NCI-H1417 treated with DMSO at 0.1 percent for 48 hours (cell line): ENCODE data around the gene SIRT2.
A peak's percentile ranks its signal among the peaks of the same experiment; 100 is the strongest.
"Not testable (repeated sequence)": the region's sequence is repeated elsewhere in the genome, so short reads cannot be mapped to it uniquely, and the experiment has no call there.

Experiments
- DNase-seq: peaks from one replicate; lab custom pipeline; 2025; lab: John Stamatoyannopoulos, UW

The SIRT2 gene

DNA sequence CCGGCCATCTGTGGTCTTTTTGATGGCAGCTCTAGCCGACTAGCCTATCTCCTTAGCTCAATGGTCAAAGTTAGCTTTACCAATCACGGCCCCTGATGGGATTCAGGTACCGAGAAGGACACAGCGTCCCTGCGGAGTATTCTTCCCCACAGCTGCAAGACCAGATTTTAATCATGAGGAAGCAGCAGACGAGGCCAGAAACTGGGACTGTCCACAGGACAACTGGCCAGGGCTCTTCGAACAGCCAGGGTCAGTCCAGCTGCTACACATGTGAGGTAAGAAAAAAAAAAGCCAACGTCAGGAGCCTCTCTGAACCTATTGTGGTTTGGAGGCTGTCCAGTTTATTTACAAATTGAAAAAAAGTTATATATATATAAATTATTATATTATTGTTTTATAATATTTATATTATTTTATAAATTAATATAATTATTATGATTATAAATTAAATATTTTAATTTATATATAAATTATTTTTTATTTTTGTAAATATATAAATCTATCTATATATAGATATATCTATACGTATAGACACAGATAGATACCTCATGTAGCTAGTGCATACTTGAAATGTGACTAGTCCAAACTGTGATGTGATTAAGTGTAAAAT, 32.1 kb downstream of the SIRT2 start:
- DNase-seq: no peak

DNA sequence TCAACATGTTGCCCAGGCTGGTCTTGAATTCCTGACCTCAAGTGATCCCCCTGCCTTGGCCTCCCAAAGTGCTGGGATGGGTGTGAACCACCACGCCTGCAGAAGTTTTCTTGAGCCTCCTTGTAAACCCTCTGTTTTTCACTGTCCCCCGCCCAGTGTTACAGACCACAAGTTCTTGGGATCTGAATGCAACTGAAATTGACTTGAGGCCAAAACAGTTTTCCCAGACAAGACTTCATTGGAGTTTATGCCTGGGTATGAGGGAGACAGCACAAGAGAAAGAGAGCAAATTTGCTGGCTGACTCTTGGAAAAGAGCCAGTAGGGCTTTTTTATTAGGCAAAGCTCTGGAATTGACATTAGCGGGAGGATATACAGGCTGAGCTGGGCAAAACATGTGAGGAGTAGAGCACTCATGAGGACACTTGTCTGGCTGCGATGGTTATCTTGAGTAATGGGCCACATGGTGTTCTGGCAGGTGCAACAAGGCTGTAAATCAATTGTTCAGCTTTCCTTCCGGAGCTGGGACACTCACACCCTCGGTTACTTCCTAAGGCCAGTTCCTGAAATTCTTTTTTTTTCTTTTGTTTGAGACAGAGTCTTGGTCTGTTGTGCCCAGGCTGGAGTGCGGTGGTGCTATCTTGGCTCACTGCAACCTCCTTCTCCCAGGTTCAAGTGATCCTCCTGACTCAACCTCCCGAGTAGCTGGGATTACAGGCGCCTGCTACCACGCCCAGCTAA, 36.9 kb downstream of the SIRT2 start:
- peak; percentile 48 for DNase-seq

DNA sequence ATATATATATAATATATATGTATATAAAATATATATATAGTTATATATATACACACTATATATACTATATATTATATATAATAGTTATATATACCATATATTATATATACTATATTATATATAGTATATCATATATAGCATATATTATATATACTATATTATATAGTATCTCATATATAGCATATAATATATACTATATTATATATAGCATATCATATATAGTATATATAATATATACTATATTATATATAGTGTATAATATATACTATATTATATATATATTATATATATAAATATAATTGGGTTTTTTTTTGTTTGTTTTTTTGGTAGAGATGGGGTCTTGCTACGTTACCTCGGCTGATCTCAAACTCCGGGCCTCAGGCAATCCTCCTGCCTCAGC, 38.0 kb downstream of the SIRT2 start:
- no peak for DNase-seq

DNA sequence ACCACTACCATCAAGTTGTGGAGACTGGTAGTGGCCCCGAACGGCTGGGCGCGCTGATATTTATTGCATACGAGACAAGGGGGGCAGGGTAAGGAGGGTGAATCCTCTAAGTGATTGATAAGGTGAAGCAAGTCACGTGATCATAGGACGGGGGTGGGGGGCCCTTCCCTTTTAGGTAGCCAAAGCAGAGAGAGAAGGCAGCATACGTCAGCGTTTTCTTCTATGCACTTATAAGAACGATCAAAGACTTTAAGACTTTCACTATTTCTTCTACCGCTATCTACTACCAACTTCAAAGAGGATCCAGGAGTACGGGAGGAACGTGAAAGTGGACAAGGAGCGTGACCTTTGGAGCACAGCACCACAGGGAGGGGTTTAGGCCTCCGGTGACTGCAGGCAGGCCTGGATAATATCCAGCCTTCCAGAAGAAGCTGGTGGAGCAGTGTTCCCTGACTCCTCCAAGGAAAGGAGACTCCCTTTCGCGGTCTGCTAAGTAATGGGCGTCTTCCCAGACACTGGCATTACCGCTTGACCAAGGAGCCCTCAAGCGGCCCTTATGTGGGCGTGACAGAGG, 39.7 kb downstream of the SIRT2 start:
- not testable (repeated sequence) for DNase-seq

DNA sequence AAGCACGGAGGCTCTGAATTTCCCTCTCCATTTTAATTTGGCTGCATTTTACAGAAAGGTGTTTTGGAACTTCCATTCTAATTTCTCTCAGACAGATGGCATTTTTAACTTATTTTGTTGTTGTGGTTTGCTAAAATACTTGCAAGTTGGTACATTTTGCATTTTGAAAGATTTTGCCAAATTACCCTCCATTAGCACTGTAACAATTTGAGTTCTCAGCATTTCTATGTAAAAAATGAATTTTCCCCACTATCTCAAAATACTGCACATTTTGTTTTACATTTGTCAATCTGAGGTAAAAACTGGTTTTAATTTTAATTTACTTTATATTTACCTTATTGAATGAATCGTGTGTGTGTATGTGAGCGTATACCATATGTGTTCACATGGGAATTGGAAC, 42.6 kb downstream of the SIRT2 start:
- DNase-seq: no peak

DNA sequence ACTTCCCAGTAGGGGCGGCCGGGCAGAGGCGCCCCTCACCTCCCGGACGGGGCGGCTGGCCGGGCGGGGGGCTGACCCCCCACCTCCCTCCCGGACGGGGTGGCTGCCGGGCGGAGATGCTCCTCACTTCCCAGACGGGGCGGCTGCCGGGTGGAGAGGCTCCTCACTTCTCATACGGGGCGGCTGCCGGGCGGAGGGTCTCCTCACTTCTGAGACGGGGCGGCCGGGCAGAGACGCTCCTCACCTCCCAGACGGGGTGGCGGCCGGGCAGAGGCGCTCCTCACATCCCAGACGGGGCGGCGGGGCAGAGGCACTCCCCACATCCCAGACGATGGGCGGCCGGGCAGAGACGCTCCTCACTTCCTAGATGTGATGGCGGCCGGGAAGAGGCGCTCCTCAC, 43.7 kb downstream of the SIRT2 start:
- not testable (repeated sequence) for DNase-seq

DNA sequence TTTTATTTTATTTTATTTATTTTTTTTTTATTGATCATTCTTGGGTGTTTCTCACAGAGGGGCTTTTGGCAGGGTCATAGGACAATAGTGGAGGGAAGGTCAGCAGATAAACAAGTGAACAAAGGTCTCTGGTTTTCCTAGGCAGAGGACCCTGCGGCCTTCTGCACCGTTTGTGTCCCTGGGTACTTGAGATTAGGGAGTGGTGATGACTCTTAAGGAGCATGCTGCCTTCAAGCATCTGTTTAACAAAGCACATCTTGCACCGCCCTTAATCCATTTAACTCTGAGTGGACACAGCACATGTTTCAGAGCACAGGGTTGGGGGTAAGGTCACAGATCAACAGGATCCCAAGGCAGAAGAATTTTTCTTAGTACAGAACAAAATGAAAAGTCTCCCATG, 44.5 kb downstream of the SIRT2 start:
- not testable (repeated sequence) for DNase-seq

DNA sequence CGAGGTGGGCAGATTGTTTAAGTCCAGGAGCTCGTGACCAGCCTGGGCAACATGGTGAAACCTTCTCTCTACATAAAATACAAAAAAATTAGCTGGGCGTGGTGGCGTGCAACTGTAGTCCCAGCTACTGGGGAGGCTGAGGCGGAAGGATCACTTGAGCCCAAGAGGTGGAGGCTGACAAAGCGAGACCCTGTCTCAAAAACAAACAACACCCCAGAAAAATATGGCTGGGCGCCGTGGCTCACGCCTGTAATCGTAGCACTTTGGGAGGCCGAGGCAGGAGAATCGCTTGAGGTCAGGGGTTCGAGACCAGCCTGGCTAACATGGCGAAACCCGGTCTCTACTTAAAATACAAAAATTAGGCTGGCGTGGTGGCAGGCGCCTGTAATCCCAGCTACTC, 46.2 kb downstream of the SIRT2 start:
- DNase-seq: no peak

DNA sequence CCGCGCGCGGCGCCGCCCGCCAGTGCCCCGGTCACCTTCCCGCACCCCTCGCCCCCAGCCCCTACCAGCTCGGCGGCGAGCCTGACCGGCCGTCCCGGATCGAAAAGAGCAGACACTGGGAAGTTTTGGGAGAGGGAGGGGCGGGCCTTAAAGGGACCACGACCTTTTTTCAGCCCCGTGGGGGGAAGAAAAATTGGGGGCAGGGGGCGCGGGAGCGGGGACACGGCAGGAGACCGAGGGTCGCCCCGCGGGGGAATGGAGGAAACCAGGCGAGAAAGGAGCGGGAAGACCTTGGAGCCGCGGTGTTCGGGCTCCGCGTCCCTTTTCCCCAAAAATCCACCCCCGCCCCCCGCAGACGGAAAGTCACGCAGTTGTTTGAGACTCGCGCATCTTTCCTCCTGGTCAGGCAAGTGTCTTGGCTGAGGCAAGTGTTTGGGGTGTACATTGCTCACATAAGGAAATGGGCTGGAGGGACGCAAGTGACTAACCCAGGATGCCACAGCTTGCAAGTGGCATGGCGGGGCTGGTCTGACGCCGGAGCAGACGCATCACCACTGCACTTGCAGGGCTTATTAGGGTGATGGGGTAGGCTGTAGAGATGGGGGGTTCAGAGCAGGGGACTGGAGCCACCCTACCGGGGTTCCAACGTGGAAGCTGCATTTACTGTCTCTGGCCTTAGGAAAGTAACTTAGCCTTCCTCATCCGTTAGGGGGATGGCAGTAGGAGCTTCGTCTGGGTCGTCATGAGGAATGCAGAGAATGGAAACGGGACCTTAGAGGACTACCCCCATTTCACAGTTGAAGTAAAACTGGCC, 47.0 kb downstream of the SIRT2 start:
- no peak for DNase-seq

DNA sequence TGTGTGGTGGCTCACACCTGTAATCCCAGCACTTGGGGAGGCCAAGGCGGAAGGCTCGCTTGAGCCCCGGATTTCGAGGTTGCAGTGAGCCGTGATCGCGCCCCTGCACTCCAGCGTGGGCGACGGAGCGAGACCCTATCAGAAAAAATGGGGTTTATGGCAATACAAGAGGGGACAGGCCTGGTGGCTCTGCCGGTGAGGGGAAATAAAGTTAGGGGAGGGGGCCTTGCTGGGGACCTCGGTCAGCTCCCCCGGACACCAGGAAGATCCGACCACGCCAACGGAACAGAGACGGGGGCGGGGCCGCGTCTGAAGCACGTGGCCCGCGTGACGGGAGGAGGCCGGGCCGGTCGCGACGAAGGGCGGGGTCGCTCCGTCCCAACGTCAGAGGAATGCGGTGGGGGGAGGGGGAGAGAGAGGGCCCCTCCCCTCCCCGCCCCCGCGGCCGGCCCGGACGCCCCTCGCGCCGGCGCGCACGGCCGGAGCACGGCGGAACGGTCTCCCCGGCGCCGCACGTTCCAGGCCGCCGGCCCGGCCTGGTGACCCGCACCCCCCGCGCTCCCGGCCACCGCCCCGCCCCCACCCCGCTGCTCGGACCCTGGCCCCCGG, 47.7 kb downstream of the SIRT2 start:
- peak; percentile 10 for DNase-seq

DNA sequence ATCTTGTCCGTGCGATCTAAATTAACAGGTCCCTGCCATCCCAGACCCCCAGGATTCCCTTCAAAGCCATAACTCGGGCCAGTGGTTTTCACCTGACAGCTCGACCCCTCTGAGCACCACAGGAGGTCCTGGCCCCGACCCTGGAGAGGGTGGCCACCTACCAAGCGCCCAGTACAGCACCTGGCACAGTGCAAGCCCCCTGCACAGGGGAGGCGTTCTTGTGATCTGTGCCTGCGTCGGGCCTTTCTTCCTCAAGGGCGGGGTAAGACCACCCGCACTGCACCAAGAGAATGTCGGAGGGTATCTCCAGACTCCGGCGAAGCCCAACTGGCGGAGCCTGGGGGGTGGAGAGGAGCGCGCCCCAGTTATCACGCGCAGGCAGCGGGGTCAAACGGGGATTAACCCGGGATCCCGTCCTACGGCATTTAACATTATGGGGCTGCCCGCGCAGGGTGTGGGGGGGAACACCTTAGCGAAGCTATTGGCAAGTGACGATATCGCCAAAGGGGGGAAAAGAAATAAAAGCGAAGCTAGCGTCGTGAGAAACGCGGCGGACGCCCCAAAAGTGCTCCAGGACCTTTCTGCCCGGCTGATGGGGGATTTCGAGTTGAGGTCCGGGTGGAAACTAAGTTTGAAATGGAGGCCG, 48.3 kb downstream of the SIRT2 start:
- no peak for DNase-seq

DNA sequence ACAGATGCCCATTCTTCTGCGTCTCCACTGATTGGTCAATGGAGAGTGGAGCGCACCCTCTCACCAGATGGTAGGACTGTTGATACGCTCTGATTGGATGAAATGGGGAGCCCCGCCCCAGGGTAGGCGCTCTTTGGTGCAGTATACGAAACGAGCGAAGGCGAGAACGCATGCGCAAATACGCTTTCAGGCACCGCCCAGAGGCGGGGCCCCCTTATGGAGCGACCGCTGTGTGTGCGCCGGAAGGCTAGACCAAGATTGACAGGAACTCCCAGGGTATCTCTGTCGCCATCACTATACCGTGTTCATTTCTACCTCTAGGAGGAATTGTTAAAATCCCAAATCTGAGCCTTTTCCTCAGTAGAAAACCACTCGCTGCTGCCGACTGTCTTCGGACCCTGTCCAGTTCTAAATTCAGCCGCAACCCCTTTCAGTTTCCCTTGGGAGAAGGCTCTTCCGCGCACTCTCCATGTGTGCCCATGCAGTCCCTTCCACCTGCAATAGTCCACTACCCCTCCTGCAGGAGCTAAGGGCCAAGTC, 48.9 kb downstream of the SIRT2 start:
- DNase-seq: no peak

DNA sequence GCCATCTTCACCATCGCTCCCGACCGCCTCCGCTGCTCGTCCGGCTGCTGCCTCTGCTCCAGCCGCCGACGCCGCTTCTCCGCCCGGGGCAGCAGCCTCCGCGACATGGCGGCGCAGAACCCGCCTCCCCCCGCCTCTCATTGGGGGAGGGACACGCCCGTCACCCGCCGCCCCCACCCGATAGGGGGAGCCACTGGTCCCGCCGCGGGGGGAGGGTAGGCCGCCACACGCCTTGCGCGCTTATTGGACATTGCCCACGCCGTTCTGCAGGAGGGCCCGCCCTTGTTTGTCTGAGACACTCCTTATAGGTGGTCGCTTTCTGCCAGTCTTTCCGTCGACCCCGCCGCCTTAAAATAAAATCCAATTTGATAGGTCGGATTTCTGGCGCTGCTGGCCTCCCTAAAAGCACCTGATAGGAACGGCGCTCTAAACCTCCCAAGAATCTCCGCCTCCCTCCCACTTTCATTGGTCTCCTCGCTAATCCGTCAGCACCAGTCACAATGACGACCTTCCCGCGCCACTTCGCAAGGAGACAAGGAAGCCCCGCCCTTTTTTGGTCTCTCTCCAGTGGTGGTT, 49.5 kb downstream of the SIRT2 start, which contains the start of gene HNRNPL:
Gene HNRNPL (minus strand): TSS at position 127 of the 576 bp plus-strand sequence. CDS start 20 bp downstream, at position 107.
- DNase-seq: peak; percentile 100

DNA sequence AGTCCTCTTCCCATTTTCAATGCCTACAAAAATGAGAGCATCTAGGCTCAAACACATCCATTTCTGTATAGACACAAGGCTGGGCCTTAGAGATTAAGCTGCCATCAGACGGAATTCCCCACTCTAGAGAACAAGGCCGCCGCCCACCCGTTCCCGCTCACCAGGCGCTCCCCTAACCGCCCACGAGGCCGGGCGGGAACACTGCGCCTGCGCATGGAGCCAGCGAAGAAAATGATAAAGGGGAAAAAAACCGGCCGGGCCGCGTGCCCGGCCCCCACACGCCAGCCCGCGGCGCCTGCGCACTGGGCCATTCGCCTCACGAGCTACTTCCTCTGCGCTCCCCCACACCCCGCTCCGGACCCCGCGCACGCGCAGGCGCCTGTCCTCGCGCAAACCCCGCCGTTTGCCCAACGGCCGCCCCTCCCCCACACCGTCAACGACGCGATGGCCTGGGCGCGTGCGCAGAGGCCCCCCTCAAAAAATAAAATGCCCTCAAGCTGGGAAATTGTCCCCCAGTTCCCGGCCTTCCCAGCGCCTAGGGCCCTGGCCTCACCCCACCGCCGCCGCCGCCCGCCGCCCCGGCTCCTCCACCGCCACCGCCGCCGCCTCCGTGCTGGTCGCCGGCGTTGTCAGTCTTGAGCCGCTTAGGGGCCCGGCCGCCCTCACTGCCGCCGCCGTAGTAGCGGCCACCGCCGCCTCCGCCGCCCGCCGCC, 50.1 kb downstream of the SIRT2 start:
- DNase-seq: peak; percentile 74

DNA sequence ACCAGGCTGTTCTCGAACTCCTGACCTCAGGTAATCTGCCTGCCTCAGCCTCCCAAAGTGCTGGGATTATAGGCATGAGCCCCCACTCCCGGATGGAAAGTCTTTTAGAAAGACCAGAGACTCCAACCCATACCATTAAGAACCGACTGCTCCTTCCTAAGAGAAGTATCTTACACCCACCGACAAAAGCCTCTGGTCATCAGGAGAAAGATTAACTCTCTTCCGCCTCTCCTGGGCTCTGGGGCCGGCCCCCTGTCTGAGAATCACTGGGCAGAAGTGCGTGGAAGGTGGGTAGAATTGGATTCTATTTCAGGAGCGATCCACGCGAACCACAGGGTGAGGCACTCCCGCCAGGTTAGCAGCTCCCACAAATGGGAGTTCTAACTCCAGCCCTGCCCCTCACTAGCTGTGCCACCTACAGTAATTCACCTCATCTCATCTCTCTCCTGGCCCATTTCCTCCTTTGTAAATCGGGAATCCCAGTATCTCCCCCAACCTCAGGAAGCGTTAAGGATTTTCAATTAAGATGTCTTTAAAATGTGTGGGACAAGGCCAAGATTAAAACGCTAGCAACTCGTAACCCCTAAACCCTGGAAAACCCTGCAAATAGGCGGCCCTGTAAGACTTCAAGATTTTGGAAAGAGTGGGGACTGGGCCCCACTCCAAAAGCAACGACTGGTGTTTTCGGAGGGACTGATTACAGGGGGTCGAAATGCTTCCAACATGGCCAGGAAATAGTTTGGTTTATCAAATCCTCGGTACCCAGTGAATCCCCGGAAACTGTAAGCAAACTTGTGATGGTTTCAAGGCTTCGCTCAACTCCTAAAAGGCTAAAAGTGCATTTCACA, 50.9 kb downstream of the SIRT2 start:
- no peak for DNase-seq

DNA sequence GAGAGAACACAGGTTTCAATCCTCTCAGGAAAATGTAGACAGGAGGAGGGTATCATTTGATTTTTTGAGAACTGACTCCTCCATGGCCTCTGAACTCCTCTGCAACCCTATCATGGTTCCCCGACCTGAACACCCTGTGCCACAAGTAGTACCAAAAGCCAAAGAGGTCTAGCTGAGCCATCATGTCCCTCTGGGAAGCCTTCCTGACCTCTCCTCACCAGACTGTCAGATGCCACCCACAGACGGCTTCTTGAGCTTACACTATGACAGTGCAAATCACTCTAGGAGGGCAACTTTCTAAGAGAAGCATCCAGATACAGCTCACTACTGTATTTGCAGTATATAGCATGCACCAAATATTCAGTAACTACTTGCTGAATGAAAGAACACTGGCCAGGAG, 53.3 kb downstream of the SIRT2 start:
- DNase-seq: no peak

DNA sequence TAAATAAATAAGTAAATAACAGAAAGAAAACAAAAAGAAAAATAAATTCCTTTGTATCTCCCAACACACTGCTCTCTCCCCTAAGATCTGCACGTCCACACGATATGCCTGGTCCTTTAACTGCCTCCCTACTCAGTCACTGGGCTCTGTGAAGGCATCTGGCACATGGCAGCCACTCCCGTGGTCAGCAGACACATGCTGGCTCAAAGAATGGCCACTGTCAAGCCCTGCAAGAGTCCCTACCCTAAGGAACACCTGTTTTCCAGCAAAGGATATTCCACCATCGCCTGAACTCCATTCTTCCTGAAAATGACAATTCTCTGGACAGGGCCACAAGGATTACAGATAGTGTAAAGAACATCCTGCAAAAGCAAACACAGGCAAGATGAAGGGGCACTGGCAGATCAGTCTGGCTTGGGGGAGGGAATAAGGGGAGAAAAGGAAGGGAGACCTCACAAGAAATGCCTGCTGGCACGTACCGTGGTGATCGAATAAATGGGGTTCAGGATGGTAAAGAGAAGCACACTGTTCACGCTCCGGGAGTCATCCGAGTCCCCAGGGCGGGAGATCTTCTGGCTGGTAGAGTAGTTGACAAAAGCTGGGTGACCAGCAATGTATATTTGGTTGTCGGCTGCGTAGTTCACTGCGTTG, 53.9 kb downstream of the SIRT2 start:
- DNase-seq: no peak

DNA sequence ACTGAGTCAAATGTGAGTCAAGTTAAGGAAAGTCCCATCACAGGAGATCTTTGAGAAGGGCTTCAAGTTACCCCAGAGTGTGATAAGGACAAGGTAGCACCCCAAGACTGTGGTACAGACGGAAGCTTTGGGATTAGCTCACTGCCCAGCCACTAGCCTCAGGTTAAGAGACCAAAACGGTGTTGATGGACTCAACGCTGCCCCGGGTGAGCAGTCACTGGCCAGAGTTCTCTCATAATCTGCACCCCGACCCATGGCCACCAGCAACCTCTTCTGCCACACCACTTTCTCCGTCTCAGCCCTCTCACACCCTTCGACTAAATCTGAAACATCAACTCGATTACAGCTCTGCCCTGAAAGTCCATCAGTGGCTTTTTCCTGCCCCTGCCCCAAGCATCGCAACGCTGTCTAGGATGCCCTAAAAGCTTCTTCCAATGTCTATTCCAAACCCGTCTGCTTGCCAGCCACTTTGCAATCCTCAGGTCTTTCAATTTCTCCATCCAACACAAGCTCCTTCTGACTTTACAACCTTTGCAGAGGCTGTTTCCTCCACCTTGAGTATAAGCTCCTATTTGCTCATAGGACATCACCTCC, 55.2 kb downstream of the SIRT2 start:
- no peak for DNase-seq
